Mucosa of descending colon (tissue), 3 donors: ENCODE data around the gene KBTBD7. TPM values are rescaled to one million over a fixed set of nuclear protein-coding genes. Genes with fewer than 3 reads are reported as not detected.

ENCODE experiments used
- ATAC-seq: fragments of 200-7000 bp; cut with Tn5 transposase; one replicate; pipeline ENCODE4 v1.9.1; 2020; ENCODE audit warnings: mild to moderate bottlenecking, moderate library complexity
- DNase-seq, 3 donors: peaks; one replicate each; pipeline ENCODE4 v3.0.0-alpha.2; 2020
- H3K36me3 ChIP-seq: fragments of 200-600 bp; one replicate; pipeline ENCODE4 v1.8.0; 2021; ENCODE audit warnings: low read depth, mild to moderate bottlenecking
- H3K4me1 ChIP-seq: fragments of 200-600 bp; one replicate; pipeline ENCODE4 v1.8.0; 2021; ENCODE audit warnings: low read depth, mild to moderate bottlenecking
- H3K4me3 ChIP-seq: fragments of 200-600 bp; one replicate; pipeline ENCODE4 v1.8.0; 2021; ENCODE audit warnings: mild to moderate bottlenecking
- H3K9me3 ChIP-seq: fragments of 200-600 bp; one replicate; pipeline ENCODE4 v1.8.0; 2021; ENCODE audit warnings: mild to moderate bottlenecking
- intact Hi-C, 2 donors: fragments of 100-400 bp; cut with DNase I in 1 of 2; cut with micrococcal nuclease in 1 of 2; formaldehyde crosslinking; loops; one replicate each; pipeline versions ENCODE4 v1.11.0 to v1.11.1; 2022; cut with DNase I, micrococcal nuclease
- long read RNA-seq, 2 donors: library from polyadenylated mRNA; unstranded; transcript quantifications; one replicate each; pipeline ENCODE4 v2.0.0, GENCODE V29; 2019 to 2021
- total RNA-seq, 3 donors: library from RNA; stranded (reverse); fragmentation: NEBNext Ultra II Directional in 2 of 3; extraction: Animal tissue kit (Norgen Biotek cat#: 25700) in 2 of 3; gene quantifications; one replicate each; pipeline versions ENCODE4 v1.2.1 to v1.2.4, GENCODE V29; 2021 to 2023
- TF ChIP-seq, protein P1 (sequence below): fragments of 200-600 bp; IDR thresholded peaks from one replicate; pipeline ENCODE4 v1.8.0; 2022; ENCODE audit warnings: antibody characterized with exemption, mild to moderate bottlenecking
- donor health status: DM: no; HTN: no; CAD: no; lungs with moderate emphysema.
- donor health status: DM: no; HTN: no; CAD: no.
- donor health status: DM: no; HTN: yes; CAD: no.

The KBTBD7 gene, protein sequence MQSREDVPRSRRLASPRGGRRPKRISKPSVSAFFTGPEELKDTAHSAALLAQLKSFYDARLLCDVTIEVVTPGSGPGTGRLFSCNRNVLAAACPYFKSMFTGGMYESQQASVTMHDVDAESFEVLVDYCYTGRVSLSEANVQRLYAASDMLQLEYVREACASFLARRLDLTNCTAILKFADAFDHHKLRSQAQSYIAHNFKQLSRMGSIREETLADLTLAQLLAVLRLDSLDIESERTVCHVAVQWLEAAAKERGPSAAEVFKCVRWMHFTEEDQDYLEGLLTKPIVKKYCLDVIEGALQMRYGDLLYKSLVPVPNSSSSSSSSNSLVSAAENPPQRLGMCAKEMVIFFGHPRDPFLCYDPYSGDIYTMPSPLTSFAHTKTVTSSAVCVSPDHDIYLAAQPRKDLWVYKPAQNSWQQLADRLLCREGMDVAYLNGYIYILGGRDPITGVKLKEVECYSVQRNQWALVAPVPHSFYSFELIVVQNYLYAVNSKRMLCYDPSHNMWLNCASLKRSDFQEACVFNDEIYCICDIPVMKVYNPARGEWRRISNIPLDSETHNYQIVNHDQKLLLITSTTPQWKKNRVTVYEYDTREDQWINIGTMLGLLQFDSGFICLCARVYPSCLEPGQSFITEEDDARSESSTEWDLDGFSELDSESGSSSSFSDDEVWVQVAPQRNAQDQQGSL
- 1 to 10 TPM; 5.3 to 8.6 (median 5.8) TPM for total RNA-seq
- long read RNA-seq, donor 1, full-length matches to known transcripts = 15 of 15 reads
- long read RNA-seq, donor 1, partial matches to known transcripts = 0 of 15 reads
- long read RNA-seq, donor 1, other reads (novel, unspliced or antisense) = 0 of 15 reads
- long read RNA-seq, donor 2, full-length matches to known transcripts = 4 of 4 reads
- long read RNA-seq, donor 2, partial matches to known transcripts = 0 of 4 reads
- long read RNA-seq, donor 2, other reads (novel, unspliced or antisense) = 0 of 4 reads

GRCh38 chr13:41193919-41194824 lies at the start of gene KBTBD7:
Gene KBTBD7 (minus strand): TSS chr13:41194569. CDS start chr13:41194257, 312 bp downstream.
- DNase-seq (peak; percentile 91 to 95 (median 94)), ATAC-seq (peak; percentile 99)
- H3K4me1 ChIP-seq = peaks cover 5% of the 10 kb centered on the region
- H3K36me3 ChIP-seq = no peaks in the 10 kb centered on the region
- H3K4me3 ChIP-seq = peak within 1 kb of the TSS; percentile 46
- intact Hi-C loops = loop anchor here in 1 of 2 donors (10.0 kb wide), 1 partner anchor 59 kb away; the partner anchor contains the start of gene KBTBD6
- TF ChIP-seq, protein P1, sequence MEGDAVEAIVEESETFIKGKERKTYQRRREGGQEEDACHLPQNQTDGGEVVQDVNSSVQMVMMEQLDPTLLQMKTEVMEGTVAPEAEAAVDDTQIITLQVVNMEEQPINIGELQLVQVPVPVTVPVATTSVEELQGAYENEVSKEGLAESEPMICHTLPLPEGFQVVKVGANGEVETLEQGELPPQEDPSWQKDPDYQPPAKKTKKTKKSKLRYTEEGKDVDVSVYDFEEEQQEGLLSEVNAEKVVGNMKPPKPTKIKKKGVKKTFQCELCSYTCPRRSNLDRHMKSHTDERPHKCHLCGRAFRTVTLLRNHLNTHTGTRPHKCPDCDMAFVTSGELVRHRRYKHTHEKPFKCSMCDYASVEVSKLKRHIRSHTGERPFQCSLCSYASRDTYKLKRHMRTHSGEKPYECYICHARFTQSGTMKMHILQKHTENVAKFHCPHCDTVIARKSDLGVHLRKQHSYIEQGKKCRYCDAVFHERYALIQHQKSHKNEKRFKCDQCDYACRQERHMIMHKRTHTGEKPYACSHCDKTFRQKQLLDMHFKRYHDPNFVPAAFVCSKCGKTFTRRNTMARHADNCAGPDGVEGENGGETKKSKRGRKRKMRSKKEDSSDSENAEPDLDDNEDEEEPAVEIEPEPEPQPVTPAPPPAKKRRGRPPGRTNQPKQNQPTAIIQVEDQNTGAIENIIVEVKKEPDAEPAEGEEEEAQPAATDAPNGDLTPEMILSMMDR = no peak
- H3K9me3 ChIP-seq = no peaks in the 10 kb centered on the region

DNA sequence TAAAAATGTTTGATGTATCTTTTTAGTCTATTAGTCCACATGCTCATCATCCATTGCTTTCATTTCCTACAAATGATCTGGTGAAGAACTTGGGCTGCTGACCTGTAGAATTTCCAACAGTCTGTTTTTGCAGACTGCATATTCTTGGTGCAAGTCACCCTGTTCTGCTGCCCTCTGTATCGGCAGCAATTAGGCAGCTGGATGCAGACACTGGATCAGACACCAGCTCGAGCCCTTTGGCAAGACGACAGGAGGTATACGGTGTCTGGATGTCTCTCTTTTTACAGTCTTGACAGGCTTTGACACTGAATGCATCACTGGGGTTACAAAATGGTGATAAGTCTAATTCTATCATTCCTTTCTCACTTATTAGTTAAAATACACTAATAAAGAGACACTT lies 47.3 kb upstream of the KBTBD7 start:
- intact Hi-C loops = no loop called here
- ATAC-seq (no peak), DNase-seq (no peak)
- H3K36me3 ChIP-seq = no peaks in the 10 kb centered on the region
- TF ChIP-seq, protein P1 = no peak
- H3K4me3 ChIP-seq = no peak overlapping the region
- no peaks in the 10 kb centered on the region for H3K4me1 ChIP-seq
- no peaks in the 10 kb centered on the region for H3K9me3 ChIP-seq

GRCh38 chr13:41236369-41236768 lies 42.0 kb upstream of the KBTBD7 start:
- intact Hi-C loops = no loop called here
- ATAC-seq (no peak), DNase-seq (no peak)
- Histone ChIP-seq H3K4me3 (no peak overlapping the region), H3K9me3 (no peaks in the 10 kb centered on the region), H3K36me3 (no peaks in the 10 kb centered on the region), H3K4me1 (no peaks in the 10 kb centered on the region)
- TF ChIP-seq, protein P1 = no peak

DNA sequence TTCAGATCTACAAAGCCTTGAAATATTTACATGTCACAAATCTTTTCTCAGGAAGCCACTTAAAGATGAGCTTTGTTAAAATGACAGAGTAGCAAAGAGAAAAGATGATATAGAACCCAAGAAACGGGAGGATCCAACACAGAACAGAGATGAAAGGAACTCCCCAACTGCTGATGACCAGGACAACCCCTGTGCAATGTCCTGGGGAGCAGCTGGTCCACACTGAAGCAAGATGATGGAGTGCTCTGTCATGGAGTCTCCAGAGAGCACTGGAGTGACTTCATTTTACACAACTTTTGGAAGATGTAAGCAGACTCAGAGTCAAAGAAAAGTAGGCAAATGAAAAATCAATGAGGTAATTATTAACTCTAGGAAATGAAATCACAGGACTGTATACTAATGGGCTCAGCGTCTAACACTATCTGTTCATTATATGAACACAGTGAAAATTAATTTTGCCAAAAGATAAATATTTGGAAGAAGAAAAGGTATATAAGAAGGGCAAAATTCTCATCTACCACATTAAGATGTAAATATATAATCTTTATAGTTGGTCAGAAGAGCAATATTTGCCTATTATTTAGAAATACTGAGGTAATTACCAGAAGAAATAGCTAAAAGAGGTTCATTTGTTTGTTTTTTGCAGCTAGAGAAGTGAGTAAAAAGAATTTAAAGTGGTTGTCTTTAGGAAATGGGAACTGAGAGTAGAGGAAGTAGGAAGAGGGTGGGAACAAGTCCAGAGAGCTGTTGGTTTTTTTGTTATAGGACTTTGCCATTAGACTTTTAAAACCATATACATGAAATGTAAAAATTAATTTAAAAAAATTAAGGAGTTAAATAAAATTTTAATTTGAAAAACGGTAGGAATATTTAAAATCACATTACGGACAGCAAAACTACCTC lies 38.5 kb upstream of the KBTBD7 start:
- intact Hi-C loops = no loop called here
- ATAC-seq (no peak), DNase-seq (no peak)
- Histone ChIP-seq H3K4me3 (no peak overlapping the region), H3K9me3 (no peaks in the 10 kb centered on the region), H3K36me3 (no peaks in the 10 kb centered on the region), H3K4me1 (no peaks in the 10 kb centered on the region)
- TF ChIP-seq, protein P1 = no peak
